Fibroblast of upper back skin (primary cell): ENCODE results near the gene A1CF.
"Not testable (repeated sequence)": the region's sequence is repeated elsewhere in the genome, so short reads cannot be mapped to it uniquely, and the experiment has no call there.

Source experiments
- DNase-seq: peaks from one replicate; pipeline ENCODE4 v3.0.0-alpha.2; 2013

Gene A1CF

GRCh38 chr10:50885097-50885859 is at the start of gene A1CF:
Gene A1CF (minus strand): TSS chr10:50885627. CDS start chr10:50859940, 25,687 bp downstream.
- DNase-seq = no peak

- peak; percentile 32 for DNase-seq
Observed at GRCh38 chr10:50931948-50932431, 46.6 kb upstream of the A1CF start.

DNA sequence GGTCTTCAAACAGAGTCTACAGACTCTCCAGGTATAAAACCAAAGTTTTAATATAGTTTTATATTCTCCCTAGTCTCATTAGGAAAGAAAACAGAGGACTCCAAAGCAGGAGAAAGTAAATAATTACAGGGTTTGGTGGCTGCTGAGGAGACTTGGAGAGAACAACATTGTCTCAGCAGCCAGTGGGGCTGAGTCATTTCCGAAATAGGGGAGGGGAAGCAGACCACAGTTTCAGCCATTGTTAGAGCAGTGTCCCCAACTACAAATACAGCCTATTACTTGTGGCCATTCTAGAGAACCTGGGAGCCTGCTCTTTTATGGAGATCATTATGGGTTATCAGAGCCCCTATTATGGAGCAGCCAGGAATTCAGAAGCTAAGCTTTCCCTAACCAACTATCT is 44.2 kb upstream of the A1CF start:
- no peak for DNase-seq

DNA sequence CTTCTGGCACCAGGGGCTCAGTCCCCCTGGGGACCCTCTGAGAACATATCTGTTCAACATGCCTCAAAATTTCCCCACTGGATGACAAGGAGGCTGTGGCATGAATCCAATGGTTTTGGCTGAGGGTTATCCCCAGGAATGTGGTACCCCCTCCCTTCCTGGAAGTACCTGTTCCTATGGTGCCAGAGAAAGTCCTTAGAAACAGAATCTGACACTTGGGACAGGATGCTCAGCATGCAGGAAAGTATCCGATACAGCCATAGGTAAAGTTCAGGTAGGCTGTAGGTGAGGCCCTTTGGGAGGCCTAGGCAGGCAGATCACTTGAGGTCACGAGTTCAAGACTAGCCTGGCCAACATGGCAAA is 42.7 kb upstream of the A1CF start:
- DNase-seq = no peak

GRCh38 chr10:50927522-50928189 is 42.2 kb upstream of the A1CF start:
- no peak for DNase-seq

DNA sequence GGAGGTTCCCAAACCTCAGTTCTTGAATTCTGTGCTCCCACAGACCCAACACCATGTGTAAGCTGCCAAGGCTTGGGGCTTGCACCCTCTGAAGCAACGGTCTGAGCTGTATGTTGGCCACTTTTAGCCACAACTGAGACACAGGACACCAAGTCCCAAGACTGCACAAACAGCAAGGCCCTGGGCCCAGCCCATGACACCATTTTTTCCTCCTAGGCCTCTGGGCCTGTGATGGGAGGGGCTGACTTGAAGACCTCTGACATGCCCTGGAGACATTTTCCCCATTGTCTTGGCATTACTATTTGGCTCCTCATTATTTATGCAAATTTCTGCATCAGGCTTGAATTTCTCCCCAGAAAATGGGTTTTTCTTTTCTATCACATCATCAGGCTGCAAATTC is 38.0 kb upstream of the A1CF start:
- not testable (repeated sequence) for DNase-seq

GRCh38 chr10:50919010-50919409 is 33.6 kb upstream of the A1CF start:
- DNase-seq = peak; percentile 5

DNA sequence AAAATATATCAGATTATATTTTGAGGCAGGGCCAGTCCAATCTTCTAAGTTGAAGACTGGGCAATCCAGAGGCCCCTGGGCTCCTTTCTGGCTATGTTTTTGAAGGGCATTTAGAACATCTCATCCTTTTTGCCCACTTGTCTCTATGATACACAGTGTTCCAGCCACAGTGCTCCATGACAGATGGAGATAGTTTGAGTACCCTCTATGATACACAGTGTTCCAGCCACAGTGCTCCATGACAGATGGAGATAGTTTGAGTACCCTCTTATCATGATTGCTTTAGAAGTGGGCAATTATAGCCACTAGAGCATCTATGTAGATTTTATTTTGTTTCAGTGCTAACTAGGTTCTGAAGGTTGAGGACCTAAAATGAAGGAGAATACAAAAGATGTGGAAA is 33.1 kb upstream of the A1CF start:
- no peak for DNase-seq

- peak; percentile 61 for DNase-seq
Observed at GRCh38 chr10:50917486-50917885, 32.1 kb upstream of the A1CF start.

DNA sequence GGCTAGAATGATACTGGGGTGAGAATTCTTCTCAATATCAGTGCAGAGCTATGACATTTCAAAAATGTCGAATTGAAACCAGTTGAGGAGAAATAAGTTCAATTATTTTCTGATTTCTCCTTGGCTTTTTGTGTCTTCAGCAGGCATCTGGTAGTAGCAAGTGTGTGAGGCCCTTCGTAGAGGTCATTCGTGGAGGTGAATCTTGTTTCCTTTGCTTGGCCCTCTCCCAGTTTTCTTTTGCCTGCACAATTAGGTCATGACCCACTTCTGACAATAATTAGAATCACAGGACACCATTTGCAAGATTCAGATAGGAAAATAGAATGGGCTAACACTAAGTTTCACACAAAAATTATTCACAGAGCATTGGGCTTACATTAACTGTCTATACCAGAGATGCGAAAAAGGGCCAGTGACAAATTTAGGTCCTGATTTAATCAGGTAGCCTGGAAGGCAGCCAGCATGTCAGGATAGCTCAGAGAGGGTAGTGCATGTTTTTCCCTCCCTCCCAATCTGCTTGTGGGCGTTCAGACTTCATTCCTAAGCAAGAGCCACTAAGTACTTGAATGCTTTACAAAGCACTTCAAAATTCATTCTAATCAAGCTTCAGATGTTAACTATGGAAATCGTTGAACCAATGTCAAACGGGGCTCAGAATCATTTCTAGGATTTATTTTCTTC is 24.0 kb upstream of the A1CF start:
- DNase-seq = no peak

- no peak for DNase-seq
Observed at GRCh38 chr10:50908366-50908765, 22.9 kb upstream of the A1CF start.

DNA sequence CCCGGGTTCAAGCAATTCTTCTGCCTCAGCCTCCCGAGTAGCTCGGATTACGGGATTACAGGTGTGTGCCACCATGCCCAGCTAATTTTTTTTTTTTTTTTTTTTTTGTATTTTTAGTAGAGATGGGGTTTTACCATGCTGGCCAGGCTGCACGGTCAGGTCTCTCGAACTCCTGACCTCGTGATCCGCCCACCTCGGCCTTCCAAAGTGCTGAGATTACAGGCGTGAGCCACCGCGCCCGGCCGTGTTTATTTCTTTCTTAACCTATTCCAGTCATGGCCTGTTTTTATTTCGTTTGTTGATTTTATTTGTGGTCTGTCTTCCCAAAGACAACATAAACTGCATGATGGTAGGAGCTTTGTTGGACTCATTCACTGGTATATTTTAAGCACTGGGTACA is 20.4 kb upstream of the A1CF start:
- DNase-seq = not testable (repeated sequence)

DNA sequence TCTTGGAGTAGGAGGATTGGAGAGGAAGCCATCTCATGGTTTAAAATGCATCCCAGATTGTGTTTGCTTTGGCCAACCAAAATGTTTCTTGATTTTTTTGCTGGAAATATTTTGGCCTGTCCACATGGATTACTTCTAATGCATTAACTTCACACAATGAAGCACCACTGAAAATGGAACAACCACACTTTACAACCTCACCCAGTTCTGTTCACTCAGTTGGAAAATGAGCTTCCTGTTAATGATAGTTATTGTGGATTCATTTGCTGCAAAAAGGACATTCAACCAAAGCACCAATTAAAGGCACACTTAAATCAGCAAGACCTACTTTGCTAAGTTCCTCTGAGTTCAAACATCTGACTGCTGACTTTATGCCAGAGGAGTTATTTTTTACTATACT is 11.3 kb upstream of the A1CF start:
- DNase-seq = no peak

DNA sequence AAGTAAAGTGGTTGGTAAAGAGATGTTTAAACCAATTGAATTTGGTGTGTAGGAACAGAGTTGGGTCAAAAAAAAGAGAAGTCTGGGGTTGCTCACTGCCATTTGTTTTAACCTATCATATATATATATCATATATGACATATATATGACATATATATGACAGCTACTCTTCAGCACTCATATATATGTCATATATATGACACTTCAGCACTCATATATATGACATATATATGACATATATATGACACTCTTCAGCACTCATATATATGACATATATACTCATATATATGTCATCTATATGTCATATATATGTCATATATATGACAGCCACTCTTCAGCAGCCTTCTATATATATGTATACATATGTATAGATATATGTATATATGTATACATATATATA is 8.9 kb upstream of the A1CF start:
- DNase-seq = no peak

DNA sequence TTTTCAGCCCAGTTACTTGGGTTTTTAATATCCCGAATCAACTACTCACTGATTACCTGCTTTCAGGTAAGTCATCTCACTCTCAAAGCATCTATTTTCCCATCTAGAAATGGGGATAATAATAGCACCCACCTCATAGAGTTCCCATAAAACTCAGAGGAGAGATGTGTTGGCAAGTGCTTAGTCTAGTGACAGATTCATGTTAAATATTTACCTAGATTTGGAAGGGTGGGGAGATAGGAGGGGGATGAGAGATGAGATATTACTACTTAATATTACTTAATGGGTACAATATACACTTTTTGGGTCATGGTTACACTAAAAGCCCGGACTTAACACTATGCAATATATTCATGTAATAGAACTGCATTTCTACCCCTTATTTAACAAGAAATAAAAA is 7.0 kb upstream of the A1CF start:
- DNase-seq = no peak

DNA sequence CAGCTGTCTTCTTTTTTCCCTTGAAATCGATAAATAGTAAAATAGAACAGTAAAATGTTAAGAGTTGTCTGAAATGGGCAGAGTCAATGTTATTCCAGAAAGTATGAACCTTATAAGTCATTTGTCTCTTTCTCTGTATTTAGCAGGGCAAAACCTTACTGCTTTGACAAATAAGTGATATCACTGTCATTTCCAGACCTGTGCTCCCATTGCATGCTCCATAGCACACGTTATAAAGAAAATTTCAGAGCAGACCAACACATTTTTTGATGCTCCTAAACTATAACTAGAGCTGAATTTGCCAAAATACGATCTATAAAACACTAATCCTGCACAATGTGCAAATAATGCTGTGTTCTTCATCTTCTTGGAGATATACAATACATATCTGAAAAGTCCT is 1.1 kb downstream of the A1CF start:
- no peak for DNase-seq

DNA sequence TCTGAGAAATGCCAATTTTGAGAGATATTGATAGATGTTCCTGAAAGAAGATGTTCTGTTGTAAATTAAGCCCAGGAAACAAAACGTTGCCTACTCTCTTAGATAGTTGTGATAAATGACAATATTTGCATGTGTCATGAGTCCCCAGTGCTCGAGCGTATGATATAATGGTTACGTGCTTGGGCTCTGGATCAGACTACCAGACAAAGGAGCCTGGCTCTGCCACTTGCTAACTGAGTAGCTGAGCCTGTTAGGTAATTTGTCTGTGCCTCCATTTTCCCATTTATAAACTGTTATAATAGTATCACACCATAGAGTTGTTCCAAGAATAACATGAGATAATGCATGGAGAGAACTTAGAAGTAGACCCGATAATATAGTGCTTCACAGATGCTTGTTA is 1.8 kb downstream of the A1CF start:
- DNase-seq = no peak

- no peak for DNase-seq
Observed at GRCh38 chr10:50882540-50882983, 2.9 kb downstream of the A1CF start.

DNA sequence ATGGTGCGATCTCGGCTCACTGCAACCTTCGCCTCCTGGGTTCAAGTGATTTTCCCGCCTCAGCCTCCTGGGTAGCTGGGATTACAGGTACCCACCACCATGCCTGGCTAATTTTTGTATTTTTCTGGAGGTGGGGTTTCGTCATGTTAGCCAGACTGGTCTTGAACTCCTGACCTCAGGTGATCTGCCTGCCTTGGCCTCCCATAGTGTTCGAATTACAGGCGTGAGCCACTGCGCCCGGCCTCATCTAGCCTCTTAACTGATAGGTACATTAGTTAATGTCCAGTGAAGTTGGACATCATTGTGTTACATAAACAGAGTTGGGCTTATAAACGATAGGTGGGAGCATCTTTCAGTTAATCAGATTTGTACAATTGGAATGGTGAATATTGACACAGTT is 4.4 kb downstream of the A1CF start:
- DNase-seq = not testable (repeated sequence)

DNA sequence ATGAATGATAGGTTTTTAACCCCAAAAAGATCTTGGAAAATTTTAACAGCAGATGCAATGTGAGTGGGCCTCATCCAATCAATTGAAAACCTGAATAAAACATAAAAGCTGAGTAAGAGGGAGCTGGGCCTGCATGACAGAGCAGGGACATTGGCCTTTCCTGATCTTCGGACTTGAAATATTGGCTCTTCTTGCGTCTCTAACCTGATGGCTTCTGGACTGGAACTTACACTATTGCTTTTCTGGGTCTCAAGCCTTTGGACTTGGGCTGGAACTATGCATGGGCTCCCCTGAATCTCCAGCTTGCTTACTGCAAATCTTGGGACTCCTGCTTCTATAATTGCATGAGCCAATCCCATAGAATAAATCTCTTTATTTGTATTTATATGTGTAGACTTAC is 9.0 kb downstream of the A1CF start:
- no peak for DNase-seq

GRCh38 chr10:50874723-50875122 is 10.7 kb downstream of the A1CF start:
- no peak for DNase-seq

GRCh38 chr10:50866317-50866716 is 19.1 kb downstream of the A1CF start:
- no peak for DNase-seq

DNA sequence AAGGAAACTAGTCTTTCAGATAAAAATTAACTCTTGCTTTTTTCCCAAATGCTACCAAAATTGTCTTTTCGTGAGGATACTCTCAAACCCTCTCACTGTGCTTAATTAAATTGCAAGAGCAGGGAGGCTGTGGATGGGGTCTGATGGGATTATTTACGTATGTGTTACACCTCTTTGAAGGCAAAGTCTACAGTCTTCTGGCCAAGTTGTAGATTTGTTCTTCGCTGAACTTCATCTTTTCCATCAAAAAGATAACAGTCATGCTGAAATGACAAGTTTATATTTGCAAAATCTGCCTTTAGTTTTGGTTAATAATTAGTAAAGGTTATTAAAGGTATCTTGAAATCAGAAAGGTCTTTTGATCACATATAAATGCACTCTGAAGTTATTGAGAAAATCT is 22.7 kb downstream of the A1CF start:
- no peak for DNase-seq

DNA sequence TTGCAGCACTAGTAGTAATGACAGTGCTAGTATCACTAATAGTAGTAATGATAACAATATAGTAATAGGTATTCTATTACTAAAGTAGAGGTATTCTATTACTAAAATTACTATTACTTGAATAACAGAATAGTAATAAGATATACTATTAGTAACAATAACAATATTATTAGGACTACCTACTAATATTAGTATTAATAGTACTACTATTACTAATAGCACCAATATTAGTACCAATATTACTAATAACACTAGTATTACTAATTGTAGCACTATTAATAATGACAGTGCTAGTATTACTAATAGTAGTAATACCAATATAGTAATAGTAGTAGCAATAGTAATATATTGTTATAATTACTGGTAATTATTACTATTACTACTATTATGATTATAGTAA is 24.1 kb downstream of the A1CF start:
- no peak for DNase-seq
